GM23248 (cell line): ENCODE data around the gene INPP4A. TPM values are rescaled to one million over a fixed set of nuclear protein-coding genes. Genes with fewer than 3 reads are reported as not detected.

Experiments
- DNase-seq: peaks from one replicate; pipeline ENCODE4 v3.0.0-alpha.2; 2015
- H2AFZ ChIP-seq: fragments of 200-600 bp; sonication (generic); 2 replicates; pipeline ENCODE4 v1.6.1; 2016; ENCODE audit warnings: antibody characterized with exemption
- H3F3A ChIP-seq: fragments of 200-600 bp; sonication (generic); 2 replicates; pipeline ENCODE4 v1.6.1; 2016; ENCODE audit warnings: mild to moderate bottlenecking, antibody characterized with exemption, mixed run types; ENCODE audit not compliant: insufficient read depth
- H3K27ac ChIP-seq: fragments of 200-600 bp; sonication (generic); 2 replicates; pipeline ENCODE4 v1.5.1; 2016; ENCODE audit warnings: mild to moderate bottlenecking
- H3K27me3 ChIP-seq: fragments of 200-600 bp; sonication (generic); replicated peaks from 2 replicates; pipeline ENCODE4 v1.6.1; 2016; ENCODE audit warnings: mild to moderate bottlenecking; ENCODE audit not compliant: insufficient read depth
- H3K36me3 ChIP-seq: fragments of 200-600 bp; sonication (generic); 2 replicates; pipeline ENCODE4 v1.6.1; 2016; ENCODE audit warnings: low read depth, mild to moderate bottlenecking
- H3K4me1 ChIP-seq: fragments of 200-600 bp; sonication (generic); 2 replicates; pipeline ENCODE4 v1.6.1; 2016; ENCODE audit warnings: mild to moderate bottlenecking; ENCODE audit not compliant: insufficient read depth
- H3K4me2 ChIP-seq: fragments of 200-600 bp; sonication (generic); one replicate; pipeline ENCODE4 v1.6.1; 2016; ENCODE audit warnings: mild to moderate bottlenecking; ENCODE audit not compliant: unreplicated experiment
- H3K4me3 ChIP-seq: fragments of 200-600 bp; sonication (generic); 2 replicates; pipeline ENCODE4 v1.5.1; 2016; ENCODE audit warnings: mild to moderate bottlenecking
- H3K79me2 ChIP-seq: fragments of 200-600 bp; sonication (generic); 2 replicates; pipeline ENCODE4 v1.6.1; 2016; ENCODE audit warnings: mild to moderate bottlenecking; ENCODE audit not compliant: insufficient read depth
- H3K9ac ChIP-seq: fragments of 200-600 bp; sonication (generic); 2 replicates; pipeline ENCODE4 v1.6.1; 2016; ENCODE audit warnings: mild to moderate bottlenecking
- H3K9me2 ChIP-seq: fragments of 200-600 bp; sonication (generic); 2 replicates; pipeline ENCODE4 v1.6.1; 2016; ENCODE audit warnings: mixed run types, mild to moderate bottlenecking, moderate library complexity; ENCODE audit not compliant: insufficient read depth
- H3K9me3 ChIP-seq: fragments of 200-600 bp; sonication (generic); one replicate; pipeline ENCODE4 v1.6.1; 2017; ENCODE audit warnings: low read depth
- H4K20me1 ChIP-seq: fragments of 200-600 bp; sonication (generic); 2 replicates; pipeline ENCODE4 v1.6.0; 2016; ENCODE audit not compliant: insufficient read depth
- EZH2 ChIP-seq: fragments of 200-600 bp; sonication (generic); IDR thresholded peaks from 2 replicates; pipeline ENCODE4 v1.6.1; 2018; ENCODE audit warnings: antibody characterized with exemption, mild to moderate bottlenecking; ENCODE audit not compliant: insufficient read depth, poor library complexity, severe bottlenecking
- EZH2phosphoT487 ChIP-seq: fragments of 200-600 bp; sonication (generic); IDR thresholded peaks from 2 replicates; pipeline ENCODE4 v1.6.1; 2018; ENCODE audit warnings: antibody characterized with exemption, moderate library complexity, mild to moderate bottlenecking, low read depth; ENCODE audit not compliant: insufficient read depth
- WGBS, 2 experiments: methylation state at CpG; one replicate each; pipeline ENCODE4 v1.1.6; 2015 to 2017; ENCODE audit warnings: low lambda C conversion rate in 2 of 2, low coverage in 1 of 2; ENCODE audit errors: missing lambda C conversion rate in 2 of 2; 5-methylcytosine and 5-hydroxymethylcytosine counted together
- in situ Hi-C: fragments of 300-500 bp; cut with MboI; formaldehyde crosslinking; loops from 2 replicates; pipeline ENCODE4 v1.15.0; 2020
- polyA plus RNA-seq: library from polyadenylated mRNA; unstranded; fragments of >200 nt; fragmentation: Nextera tagmentation; extraction: Ambion mirVana; gene quantifications from 2 replicates; pipeline ENCODE4 v1.2.1, GENCODE V29; 2016
- total RNA-seq: library from RNA; depleted of rRNA; stranded (reverse); fragments of >200 nt; shearing (Covaris generic); gene quantifications from 2 replicates; pipeline ENCODE4 v1.2.3, GENCODE V29; 2014

INPP4A gene
- total and polyA plus RNA-seq, 2 experiments from 2014 or later = 9.5 to 16.0 TPM

DNA sequence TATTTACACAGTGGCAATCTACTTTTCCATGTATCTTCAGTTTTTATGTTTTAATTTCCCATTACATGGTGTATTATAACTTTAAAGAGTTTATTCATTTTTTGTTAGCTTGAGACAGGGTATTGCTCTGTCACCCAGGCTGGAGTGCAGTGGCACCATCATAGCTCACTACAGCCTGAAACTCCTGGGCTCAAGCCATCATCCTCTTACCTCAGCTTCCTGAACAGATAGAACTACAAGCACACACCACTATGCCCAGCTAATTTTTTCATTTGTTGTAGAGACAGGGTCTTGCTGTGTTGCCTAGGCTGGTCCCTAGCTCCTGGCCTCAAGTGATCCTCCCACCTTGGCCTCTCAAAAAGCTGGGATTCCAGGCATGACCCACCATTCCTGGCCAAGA lies 96.8 kb downstream of the INPP4A start:
- Histone ChIP-seq H3K36me3 (0 out of 2 replicates have a peak, but pooled peaks cover 8% of the 10 kb centered on the region), H3K4me3 (no peak overlapping the region)
- in situ Hi-C loops = no loop called here

DNA sequence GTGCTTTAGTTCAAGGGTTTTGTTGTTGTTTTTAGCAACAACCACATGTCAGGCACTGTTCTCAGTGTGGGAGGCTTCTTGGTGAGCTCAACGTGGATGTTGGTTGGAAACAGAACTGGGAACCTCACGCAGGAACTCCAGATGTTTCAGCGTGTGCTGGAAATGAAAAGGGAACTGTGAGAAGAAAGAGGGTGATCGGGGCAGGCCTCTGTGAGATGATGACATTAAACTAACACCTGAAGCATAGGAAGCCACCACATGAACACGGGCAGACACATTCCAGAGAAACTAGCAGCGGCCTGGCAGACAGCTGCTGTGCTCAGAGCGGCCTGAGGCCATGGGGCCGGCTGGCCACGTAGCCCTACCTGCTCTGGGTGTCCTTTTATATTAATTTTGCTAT lies 97.2 kb downstream of the INPP4A start:
- no peaks in the 10 kb centered on the region for H3F3A ChIP-seq

More for the DNA sequence above, 96.8 kb downstream of the INPP4A start:
- Histone ChIP-seq H3K27me3 (no peaks in the 10 kb centered on the region), H2AFZ (no peak overlapping the region), H3K4me1 (no peaks in the 10 kb centered on the region), H3K9ac (no peak overlapping the region), H4K20me1 (no peaks in the 10 kb centered on the region), H3K4me2 (no peak overlapping the region), H3F3A (no peaks in the 10 kb centered on the region), H3K9me2 (no peaks in the 10 kb centered on the region), H3K79me2 (no peaks in the 10 kb centered on the region), H3K27ac (no peak overlapping the region), H3K9me3 (no peaks in the 10 kb centered on the region)
- DNase-seq = no peak
- TF ChIP-seq EZH2phosphoT487 (no peak), EZH2 (no peak)

DNA sequence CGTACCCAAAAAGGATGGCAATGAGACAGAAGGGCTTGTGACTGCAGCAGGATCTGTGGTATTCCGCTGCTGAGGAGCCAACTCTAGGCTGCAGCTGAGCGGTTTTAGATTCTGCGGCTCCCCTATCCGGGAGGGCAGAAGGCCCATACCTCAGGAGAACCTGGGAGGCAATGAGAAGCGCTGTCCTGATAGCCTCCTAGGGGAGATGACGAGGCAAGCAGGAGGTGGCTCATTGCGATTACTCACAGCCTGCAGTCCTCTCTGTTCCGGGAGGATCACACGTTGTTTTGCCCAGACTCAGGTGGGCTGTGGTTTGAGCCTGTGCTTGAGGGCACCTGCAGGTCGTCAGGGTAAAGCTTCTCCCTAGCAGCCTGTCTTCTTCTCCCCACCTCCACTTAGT lies 98.6 kb downstream of the INPP4A start:
- Histone ChIP-seq H3K4me3 (no peak overlapping the region), H3K27me3 (no peaks in the 10 kb centered on the region), H3K9me3 (no peaks in the 10 kb centered on the region), H3K9ac (no peak overlapping the region), H4K20me1 (no peaks in the 10 kb centered on the region), H3K36me3 (0 out of 2 replicates have a peak, but pooled peaks cover 8% of the 10 kb centered on the region), H3K79me2 (no peaks in the 10 kb centered on the region), H2AFZ (no peak overlapping the region), H3K4me1 (no peaks in the 10 kb centered on the region), H3K27ac (no peak overlapping the region), H3F3A (no peaks in the 10 kb centered on the region), H3K9me2 (no peaks in the 10 kb centered on the region), H3K4me2 (no peak overlapping the region)
- in situ Hi-C loops = no loop called here
- 81 to 92% methylated on average over 11 of the region's 11 CpGs for WGBS, 2 experiments
- no peak for DNase-seq
- no peak for TF ChIP-seq EZH2phosphoT487
- TF ChIP-seq EZH2 = no peak

More for the DNA sequence above, 97.2 kb downstream of the INPP4A start:
- DNase-seq = no peak
- H3K4me1 ChIP-seq = no peaks in the 10 kb centered on the region
- 0 out of 2 replicates have a peak, but pooled peaks cover 8% of the 10 kb centered on the region for H3K36me3 ChIP-seq
- H3K4me3 ChIP-seq = no peak overlapping the region
- no peaks in the 10 kb centered on the region for H3K27me3 ChIP-seq
- WGBS, 2 experiments = 74 to 75% methylated on average over 9 of the region's 9 CpGs
- no peak overlapping the region for H3K4me2 ChIP-seq
- H3K27ac ChIP-seq = no peak overlapping the region
- in situ Hi-C loops = no loop called here
- no peak overlapping the region for H3K9ac ChIP-seq
- H2AFZ ChIP-seq = no peak overlapping the region
- no peaks in the 10 kb centered on the region for H3K9me3 ChIP-seq
- no peaks in the 10 kb centered on the region for H3K9me2 ChIP-seq
- TF ChIP-seq EZH2 = no peak
- no peak for TF ChIP-seq EZH2phosphoT487
- no peaks in the 10 kb centered on the region for H4K20me1 ChIP-seq
- no peaks in the 10 kb centered on the region for H3K79me2 ChIP-seq

DNA sequence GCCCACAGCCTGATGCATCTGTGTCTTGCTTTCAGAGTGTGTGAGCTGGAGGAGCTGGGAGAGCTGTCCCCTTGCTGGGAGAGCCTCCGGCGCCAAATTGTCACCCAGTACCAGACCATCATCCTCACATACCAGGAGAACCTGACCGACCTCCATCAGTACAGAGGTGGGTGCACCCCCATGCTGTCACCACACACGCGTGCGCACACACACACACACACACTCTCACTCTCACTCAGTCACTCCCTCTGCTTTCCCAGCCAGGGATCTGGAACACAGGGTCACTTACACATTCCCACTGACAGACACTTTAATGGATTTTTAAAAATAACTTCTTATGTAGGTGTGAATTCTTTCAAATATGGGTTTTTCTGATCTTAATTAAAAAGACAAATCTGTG lies 99.2 kb downstream of the INPP4A start:
- in situ Hi-C loops = no loop called here

DNA sequence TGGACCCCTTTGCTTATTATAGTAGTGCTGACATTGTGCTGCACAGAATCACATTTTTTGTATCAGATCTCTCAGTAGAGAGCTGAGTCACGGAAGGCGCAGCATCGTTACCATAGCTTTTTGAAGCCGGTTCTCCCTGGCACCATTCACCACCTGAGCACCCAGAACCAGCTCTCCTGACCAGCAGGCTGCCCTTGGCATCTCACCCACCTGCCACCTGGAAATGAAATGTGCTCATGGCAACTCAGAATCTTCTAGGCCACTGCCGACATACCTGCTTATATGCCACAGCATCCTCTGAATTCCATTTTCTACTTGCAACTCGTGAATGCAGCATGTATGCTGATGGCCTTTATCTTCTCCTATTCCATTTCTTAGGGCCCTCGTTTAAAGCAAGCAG lies 100.9 kb downstream of the INPP4A start:
- Histone ChIP-seq H4K20me1 (no peaks in the 10 kb centered on the region), H2AFZ (no peak overlapping the region), H3K9me3 (no peaks in the 10 kb centered on the region), H3K36me3 (0 out of 2 replicates have a peak, but pooled peaks cover 8% of the 10 kb centered on the region), H3K79me2 (no peaks in the 10 kb centered on the region), H3K27ac (no peak overlapping the region), H3K27me3 (no peaks in the 10 kb centered on the region), H3K9me2 (no peaks in the 10 kb centered on the region), H3F3A (no peaks in the 10 kb centered on the region), H3K9ac (no peak overlapping the region), H3K4me3 (no peak overlapping the region), H3K4me1 (no peaks in the 10 kb centered on the region), H3K4me2 (no peak overlapping the region)
- 87 to 89% methylated on average over 7 of the region's 7 CpGs for WGBS, 2 experiments
- TF ChIP-seq EZH2phosphoT487 (no peak), EZH2 (no peak)
- in situ Hi-C loops = no loop called here
- DNase-seq = no peak

More for the DNA sequence above, 99.2 kb downstream of the INPP4A start:
- Histone ChIP-seq H3K9me2 (no peaks in the 10 kb centered on the region), H3K4me1 (no peaks in the 10 kb centered on the region), H3F3A (no peaks in the 10 kb centered on the region), H2AFZ (no peak overlapping the region), H3K27me3 (no peaks in the 10 kb centered on the region), H3K9ac (no peak overlapping the region), H4K20me1 (no peaks in the 10 kb centered on the region), H3K36me3 (0 out of 2 replicates have a peak, but pooled peaks cover 8% of the 10 kb centered on the region), H3K4me3 (no peak overlapping the region), H3K4me2 (no peak overlapping the region), H3K79me2 (no peaks in the 10 kb centered on the region), H3K27ac (no peak overlapping the region), H3K9me3 (no peaks in the 10 kb centered on the region)
- DNase-seq = no peak
- no peak for TF ChIP-seq EZH2
- TF ChIP-seq EZH2phosphoT487 = no peak
- WGBS, 2 experiments = 94 to 98% methylated on average over 6 of the region's 6 CpGs
